NCI-H748 (cell line): ENCODE results near the gene LARGE1.

Source experiments
- DNase-seq: peaks from one replicate; lab custom pipeline; 2025; ENCODE audit not compliant: unreplicated experiment; lab: John Stamatoyannopoulos, UW

LARGE1 gene

GRCh38 chr22:33677536-33677935 lies 242.7 kb downstream of the LARGE1 start:
- DNase-seq = no peak

- DNase-seq = no peak
Observed at GRCh38 chr22:33674357-33674756, 245.9 kb downstream of the LARGE1 start.

- no peak for DNase-seq
Observed at GRCh38 chr22:33669746-33670145, 250.5 kb downstream of the LARGE1 start.

- DNase-seq = no peak
Observed at GRCh38 chr22:33666961-33667619, 253.2 kb downstream of the LARGE1 start.

GRCh38 chr22:33666279-33666960 lies 253.9 kb downstream of the LARGE1 start:
- no peak for DNase-seq

- no peak for DNase-seq
Observed at GRCh38 chr22:33659448-33659847, 260.8 kb downstream of the LARGE1 start.

GRCh38 chr22:33658775-33659174 lies 261.5 kb downstream of the LARGE1 start:
- DNase-seq = no peak

GRCh38 chr22:33657670-33658069 lies 262.6 kb downstream of the LARGE1 start:
- no peak for DNase-seq

- no peak for DNase-seq
Observed at GRCh38 chr22:33656808-33657628, 263.3 kb downstream of the LARGE1 start.

- DNase-seq = peak; percentile 0
Observed at GRCh38 chr22:33654173-33654895, 265.9 kb downstream of the LARGE1 start.

GRCh38 chr22:33653532-33654063 lies 266.7 kb downstream of the LARGE1 start:
- DNase-seq = no peak

- no peak for DNase-seq
Observed at GRCh38 chr22:33652615-33653014, 267.7 kb downstream of the LARGE1 start.

GRCh38 chr22:33650244-33650643 lies 270.0 kb downstream of the LARGE1 start:
- no peak for DNase-seq

GRCh38 chr22:33648478-33648877 lies 271.8 kb downstream of the LARGE1 start:
- DNase-seq = no peak

- no peak for DNase-seq
Observed at GRCh38 chr22:33640900-33641299, 279.4 kb downstream of the LARGE1 start.

GRCh38 chr22:33639588-33640254 lies 280.6 kb downstream of the LARGE1 start:
- no peak for DNase-seq

GRCh38 chr22:33635766-33636165 lies 284.5 kb downstream of the LARGE1 start:
- no peak for DNase-seq

- no peak for DNase-seq
Observed at GRCh38 chr22:33631777-33632176, 288.5 kb downstream of the LARGE1 start.

GRCh38 chr22:33625959-33626358 lies 294.3 kb downstream of the LARGE1 start:
- no peak for DNase-seq

GRCh38 chr22:33620085-33620484 lies 300.2 kb downstream of the LARGE1 start:
- no peak for DNase-seq
